Ovary (tissue), 9 donors: Measurements from ENCODE around the gene ASMTL. TPM values are rescaled to one million over a fixed set of nuclear protein-coding genes. Genes with fewer than 3 reads are reported as not detected.
"Not testable (repeated sequence)": the region's sequence is repeated elsewhere in the genome, so short reads cannot be mapped to it uniquely, and the experiment has no call there.

Experiments used
- DNase-seq, 5 donors: peaks; one replicate each; pipeline ENCODE4 v3.0.0-alpha.2; 2019 to 2020
- H3K27ac ChIP-seq, 2 donors: fragments of 200-600 bp; one replicate each; pipeline versions ENCODE4 v1.5.1 to v1.8.0; 2019 to 2022
- H3K27me3 ChIP-seq: fragments of 200-600 bp; one replicate; pipeline ENCODE4 v1.8.0; 2022
- H3K36me3 ChIP-seq: fragments of 200-600 bp; sonication (generic); one replicate; pipeline ENCODE4 v1.5.1; 2019
- H3K4me1 ChIP-seq: one replicate; pipeline ENCODE4 v1.8.1; 2013; ENCODE audit warnings: mild to moderate bottlenecking, moderate library complexity; ENCODE audit not compliant: insufficient read depth
- H3K4me3 ChIP-seq: fragments of 200-600 bp; sonication (generic); one replicate; pipeline ENCODE4 v1.5.1; 2017
- H3K9me3 ChIP-seq, 2 donors: fragments of 200-600 bp in 1 of 2; sonication (generic) in 1 of 2; one replicate each; pipeline versions ENCODE4 v1.5.1 to v1.8.1; 2013 to 2019; ENCODE audit warnings: mild to moderate bottlenecking in 1 of 2, moderate library complexity in 1 of 2
- EP300 ChIP-seq: sonication (generic); formaldehyde crosslinking; IDR thresholded peaks from one replicate; pipeline ENCODE4 v1.6.1; 2017; ENCODE audit warnings: antibody characterized with exemption
- POLR2A ChIP-seq: fragments of 450-650 bp; IDR thresholded peaks from one replicate; pipeline ENCODE4 v1.6.1; 2017; ENCODE audit warnings: antibody characterized with exemption, mild to moderate bottlenecking, moderate library complexity
- WGBS, 3 donors: extraction: QIAGEN DNeasy Blood & Tissue Kit in 1 of 3; methylation state at CpG; one replicate each; pipeline versions ENCODE4 v1.1.5 to v1.1.7; 2013 to 2017; 5-methylcytosine and 5-hydroxymethylcytosine counted together
- intact Hi-C, 4 donors: fragments of 100-400 bp; cut with DNase I; formaldehyde crosslinking; loops; one replicate each; pipeline versions ENCODE4 v1.11.0 to v1.15.1; 2022 to 2023
- polyA plus RNA-seq, 2 donors: library from polyadenylated mRNA; stranded (reverse); fragments of 200-250 nt in 1 of 2; fragments of 350-450 nt in 1 of 2; fragmentation: Illumina TruSeq in 1 of 2; extraction: RNeasy Lipid Tissue Mini Kit (QIAGEN cat#74804) in 1 of 2; gene quantifications; one replicate each; pipeline ENCODE4 v1.2.3, GENCODE V29; 2013 to 2014
- total RNA-seq, 7 donors: library from RNA; depleted of rRNA in 2 of 7; stranded (reverse); fragments of >200 nt in 2 of 7; fragmentation: NEBNext Ultra II Directional in 3 of 7; extraction: Animal tissue kit (Norgen Biotek cat#: 25700) in 3 of 7; gene quantifications; one replicate each; pipeline versions ENCODE4 v1.1.0 to v1.2.4, GENCODE V29; 2016 to 2023
- TF ChIP-seq, protein P1 (sequence below), 3 donors: fragments of 450-650 bp in 2 of 3; fragments of 200-600 bp in 1 of 3; IDR thresholded peaks; one replicate each; pipeline versions ENCODE4 v1.5.1 to v1.8.0; 2016 to 2022; ENCODE audit warnings: antibody characterized with exemption in 3 of 3, mild to moderate bottlenecking in 1 of 3
- donor health status: DM: no; HTN: no; CAD: no; lungs with moderate emphysema.
- donor health status: DM: no; HTN: no; CAD: no.
- donor health status: Bipolar disorder and iron deficiency.
- donor health status: DM: yes; HTN: yes; CAD: no.
- donor health status: DM: no; HTN: no; CAD: no.
- donor health status: DM: yes; HTN: yes; CAD: no.

The ASMTL gene
- total and polyA plus RNA-seq, 9 donors, result 21.3 to 48.9 (median 40.7) TPM

DNA sequence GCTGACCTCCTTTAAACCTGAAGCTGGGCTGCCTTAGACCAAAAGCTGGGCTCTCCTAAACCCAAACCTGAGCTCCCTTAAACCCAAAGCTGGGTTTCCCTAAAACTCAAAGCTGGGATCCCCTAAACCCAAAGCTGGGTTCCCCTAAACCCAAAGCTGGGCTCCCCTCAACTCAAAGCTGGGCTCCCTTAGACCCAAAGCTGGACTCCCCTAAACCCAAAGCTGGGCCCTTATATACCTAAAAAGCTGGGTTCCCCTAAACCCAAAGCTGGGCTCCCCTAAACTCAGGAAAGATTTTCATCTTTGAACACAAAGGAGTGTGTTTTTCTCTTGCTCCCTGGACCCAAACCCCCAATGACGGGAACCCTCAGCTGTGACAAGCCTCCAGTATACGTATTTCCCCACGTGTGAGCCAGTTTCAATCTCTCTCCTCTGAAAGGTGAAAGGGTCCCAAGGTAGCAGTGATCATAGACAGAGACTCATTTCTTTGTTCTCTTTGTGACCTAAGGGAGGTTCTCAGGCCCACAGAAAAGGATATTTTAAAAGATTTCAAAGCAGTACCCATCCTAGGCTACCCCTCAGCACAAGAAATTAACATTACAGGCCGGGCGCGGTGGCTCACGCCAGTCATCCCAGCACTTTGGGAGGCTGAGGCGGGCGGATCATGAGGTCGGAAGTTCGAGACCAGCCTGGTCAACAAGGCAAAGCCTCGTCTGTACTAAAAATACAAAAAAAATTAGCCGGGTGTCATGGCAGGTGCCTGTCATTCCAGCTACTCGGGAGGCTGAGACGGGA is 31.3 kb upstream of the ASMTL start:
- Histone ChIP-seq H3K4me1 (no peaks in the 10 kb centered on the region), H3K4me3 (no peak overlapping the region), H3K9me3 (no peaks in the 10 kb centered on the region), H3K27ac (no peak overlapping the region), H3K36me3 (no peaks in the 10 kb centered on the region), H3K27me3 (no peaks in the 10 kb centered on the region)
- WGBS, 3 donors, result 78 to 83% (median 81%) methylated on average over 15 of the region's 15 CpGs
- intact Hi-C loops, result no loop called here
- TF ChIP-seq, protein P1, sequence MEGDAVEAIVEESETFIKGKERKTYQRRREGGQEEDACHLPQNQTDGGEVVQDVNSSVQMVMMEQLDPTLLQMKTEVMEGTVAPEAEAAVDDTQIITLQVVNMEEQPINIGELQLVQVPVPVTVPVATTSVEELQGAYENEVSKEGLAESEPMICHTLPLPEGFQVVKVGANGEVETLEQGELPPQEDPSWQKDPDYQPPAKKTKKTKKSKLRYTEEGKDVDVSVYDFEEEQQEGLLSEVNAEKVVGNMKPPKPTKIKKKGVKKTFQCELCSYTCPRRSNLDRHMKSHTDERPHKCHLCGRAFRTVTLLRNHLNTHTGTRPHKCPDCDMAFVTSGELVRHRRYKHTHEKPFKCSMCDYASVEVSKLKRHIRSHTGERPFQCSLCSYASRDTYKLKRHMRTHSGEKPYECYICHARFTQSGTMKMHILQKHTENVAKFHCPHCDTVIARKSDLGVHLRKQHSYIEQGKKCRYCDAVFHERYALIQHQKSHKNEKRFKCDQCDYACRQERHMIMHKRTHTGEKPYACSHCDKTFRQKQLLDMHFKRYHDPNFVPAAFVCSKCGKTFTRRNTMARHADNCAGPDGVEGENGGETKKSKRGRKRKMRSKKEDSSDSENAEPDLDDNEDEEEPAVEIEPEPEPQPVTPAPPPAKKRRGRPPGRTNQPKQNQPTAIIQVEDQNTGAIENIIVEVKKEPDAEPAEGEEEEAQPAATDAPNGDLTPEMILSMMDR (IDR thresholded peaks at IDR 0.05), result no peak
- TF ChIP-seq EP300 (no peak), POLR2A (no peak)
- DNase-seq, result no peak

DNA sequence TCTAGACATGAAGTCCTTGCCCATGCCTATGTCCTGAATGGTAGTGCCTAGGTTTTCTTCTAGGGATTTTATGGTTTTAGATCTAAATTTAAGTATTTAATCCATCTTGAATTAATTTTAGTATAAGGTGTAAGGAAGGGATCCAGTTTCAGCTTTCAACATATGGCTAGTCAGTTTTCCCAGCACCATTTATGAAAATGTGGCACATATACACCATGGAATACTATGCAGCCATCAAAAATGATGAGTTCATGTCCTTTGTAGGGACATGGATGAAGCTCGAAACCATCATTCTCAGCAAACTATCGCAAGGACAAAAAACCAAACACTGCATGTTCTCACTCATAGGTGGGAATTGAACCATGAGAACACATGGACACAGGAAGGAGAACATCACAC is 29.8 kb upstream of the ASMTL start:
- H3K27ac ChIP-seq, H3K4me3 ChIP-seq, H3K27me3 ChIP-seq, H3K36me3 ChIP-seq, H3K9me3 ChIP-seq, DNase-seq, H3K4me1 ChIP-seq, intact Hi-C loops: not testable (repeated sequence)
- 89 to 100% methylated on average over 1 of the region's 2 CpGs; no CpG with 5 or more reads in 1 of the 3 donors for WGBS, 3 donors

DNA sequence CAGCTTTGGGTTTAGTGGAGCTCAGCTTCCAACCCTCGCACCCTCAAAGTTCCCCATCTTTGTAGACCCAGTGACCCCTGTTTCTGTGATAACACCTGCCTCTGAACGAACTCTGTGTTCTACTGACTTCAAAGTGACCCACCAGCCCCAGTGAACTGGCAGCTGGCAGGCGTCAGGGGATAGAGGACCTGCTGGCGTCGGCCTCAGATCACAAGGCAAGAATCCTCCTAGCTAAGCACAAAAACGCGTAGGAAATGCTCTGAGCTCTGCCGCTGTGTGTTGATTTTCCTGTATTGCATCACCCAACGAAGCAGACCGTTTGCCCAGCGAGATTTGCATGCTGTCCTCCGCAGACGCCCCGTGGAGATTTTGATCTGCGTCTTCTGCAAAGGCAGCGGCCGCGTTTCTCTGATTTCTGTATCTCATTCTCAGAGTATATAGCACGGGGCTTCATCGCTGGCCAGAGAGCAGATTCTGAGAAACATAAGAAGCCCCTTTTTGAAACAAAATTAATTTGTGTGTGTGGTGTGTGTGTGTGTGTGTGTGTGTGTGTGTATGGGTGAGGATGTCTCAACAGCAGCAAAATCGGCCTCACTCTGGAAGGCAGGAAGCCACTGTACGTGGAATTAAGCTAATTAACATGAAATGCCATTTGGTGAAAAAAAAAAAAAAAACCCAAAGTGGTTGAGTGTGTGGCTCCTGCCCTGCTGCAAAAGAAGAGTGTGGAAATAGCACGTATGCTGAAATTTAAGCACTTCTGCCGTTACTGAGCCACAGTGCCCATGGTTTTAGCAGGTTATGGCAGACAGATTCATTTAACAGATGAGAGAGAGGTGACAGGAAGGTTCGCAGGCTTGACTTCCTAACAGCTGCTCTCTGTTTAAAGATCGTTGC is 29.2 kb upstream of the ASMTL start:
- H3K27ac ChIP-seq, result no peak overlapping the region
- H3K27me3 ChIP-seq, result no peaks in the 10 kb centered on the region
- WGBS, 3 donors, result 12 to 20% (median 12%) methylated on average over 26 of the region's 26 CpGs
- H3K4me3 ChIP-seq, result no peak overlapping the region
- intact Hi-C loops, result no loop called here
- TF ChIP-seq POLR2A (no peak), EP300 (no peak)
- TF ChIP-seq, protein P1 (IDR thresholded peaks at IDR 0.05), result no peak
- H3K36me3 ChIP-seq, result no peaks in the 10 kb centered on the region
- DNase-seq, result peak in 2 of 5 donors; percentile 59 to 63
- no peaks in the 10 kb centered on the region for H3K4me1 ChIP-seq
- H3K9me3 ChIP-seq, result no peaks in the 10 kb centered on the region

DNA sequence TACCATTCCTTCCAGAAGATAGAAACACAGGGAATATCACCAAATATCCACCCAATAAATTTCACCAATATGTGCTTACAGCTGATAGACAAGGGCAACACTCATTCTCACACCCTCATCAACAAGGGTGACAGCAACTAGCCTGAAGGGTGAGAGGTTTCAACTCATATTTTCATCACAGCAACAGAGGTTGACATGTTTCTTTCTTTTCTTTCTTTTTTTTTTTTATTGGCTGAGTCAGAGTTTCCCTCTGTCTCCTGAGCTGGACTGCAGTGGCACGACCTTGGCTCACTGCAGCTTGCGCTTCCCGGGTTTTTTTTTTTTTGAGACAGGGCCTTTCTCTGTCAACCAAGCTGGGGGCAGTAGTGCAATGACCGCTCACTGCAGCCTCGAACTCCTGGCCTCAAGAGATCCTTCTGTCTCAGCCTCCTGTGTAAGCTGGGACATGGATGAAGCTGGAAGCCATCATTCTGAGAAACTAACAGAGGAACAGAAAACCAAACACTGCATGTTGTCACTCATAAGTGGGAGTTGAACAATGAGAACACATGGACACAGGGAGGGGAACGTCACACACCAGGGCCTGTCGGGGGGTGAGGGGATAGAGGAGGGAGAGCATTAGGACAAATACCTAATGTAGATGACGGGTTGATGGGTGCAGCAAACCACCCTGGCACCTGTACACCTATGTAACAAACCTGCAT is 27.5 kb upstream of the ASMTL start:
- intact Hi-C loops, result no loop called here
- Histone ChIP-seq H3K27ac (no peak overlapping the region), H3K27me3 (no peaks in the 10 kb centered on the region), H3K4me3 (no peak overlapping the region), H3K36me3 (no peaks in the 10 kb centered on the region), H3K4me1 (no peaks in the 10 kb centered on the region), H3K9me3 (no peaks in the 10 kb centered on the region)
- no peak for DNase-seq
- WGBS, 3 donors, result 76 to 80% (median 78%) methylated on average over 8 of the region's 8 CpGs
- TF ChIP-seq EP300 (no peak), POLR2A (no peak)
- TF ChIP-seq, protein P1 (IDR thresholded peaks at IDR 0.05), result no peak
